Kidney epithelial cell (primary cell): Measurements from ENCODE around the gene KRAS. TPM values are rescaled to one million over a fixed set of nuclear protein-coding genes. Genes with fewer than 3 reads are reported as not detected.
A peak's percentile ranks its signal among the peaks of the same experiment; 100 is the strongest.

ENCODE experiments used
- DNase-seq: peaks from one replicate; pipeline ENCODE4 v3.0.0-alpha.2; 2010; ENCODE audit warnings: low read depth
- H3K27me3 ChIP-seq: 2 replicates; pipeline ENCODE4 v1.6.0; 2011; ENCODE audit warnings: low read length; ENCODE audit not compliant: control insufficient read depth, insufficient read depth
- H3K36me3 ChIP-seq: 2 replicates; pipeline ENCODE4 v1.5.1; 2011; ENCODE audit warnings: low read length; ENCODE audit not compliant: control insufficient read depth, insufficient read depth
- H3K4me3 ChIP-seq: 2 replicates; pipeline ENCODE4 v1.5.1; 2011; ENCODE audit warnings: low read depth, mild to moderate bottlenecking, control low read depth, low read length
- CTCF ChIP-seq: IDR thresholded peaks from 2 replicates; pipeline ENCODE4 v1.5.1; 2011; ENCODE audit warnings: mild to moderate bottlenecking, moderate library complexity, low read length, control low read depth, inconsistent platforms; ENCODE audit not compliant: insufficient read depth, poor library complexity, severe bottlenecking
- total RNA-seq: library from RNA; depleted of rRNA; stranded (reverse); fragments of >200 nt; gene quantifications from 2 replicates; pipeline ENCODE4 v1.2.3, GENCODE V29; 2015

Gene KRAS
- total RNA-seq, 1 donor from 2014 or later = 24.0 TPM

- H3K27me3 ChIP-seq = no peaks in the 10 kb centered on the region
- no peak overlapping the region for H3K4me3 ChIP-seq
- no peak for DNase-seq
- no peak for TF ChIP-seq CTCF
- no peaks in the 10 kb centered on the region for H3K36me3 ChIP-seq
Measured at GRCh38 chr12:25202137-25202536, 48.6 kb downstream of the KRAS start.

GRCh38 chr12:25200703-25201102, 50.0 kb downstream of the KRAS start:
- Histone ChIP-seq H3K27me3 (no peaks in the 10 kb centered on the region), H3K36me3 (no peaks in the 10 kb centered on the region), H3K4me3 (no peak overlapping the region)
- TF ChIP-seq CTCF = no peak
- no peak for DNase-seq

GRCh38 chr12:25197608-25198007, 53.1 kb downstream of the KRAS start:
- TF ChIP-seq CTCF = no peak
- no peak for DNase-seq
- H3K36me3 ChIP-seq = no peaks in the 10 kb centered on the region
- no peak overlapping the region for H3K4me3 ChIP-seq
- H3K27me3 ChIP-seq = no peaks in the 10 kb centered on the region

GRCh38 chr12:25195056-25195971, 55.4 kb downstream of the KRAS start, which contains the start of the genes DNAI7 and ETFRF1:
TSS of gene DNAI7 (minus strand) at chr12:25195160. CDS start at chr12:25195078, 82 bp downstream.
TSS of gene ETFRF1 (plus strand) at chr12:25195237. CDS start at chr12:25203957, 8,720 bp downstream.
- Histone ChIP-seq H3K4me3 (peak within 1 kb of the TSS; percentile 64), H3K27me3 (no peaks in the 10 kb centered on the region), H3K36me3 (no peaks in the 10 kb centered on the region)
- no peak for TF ChIP-seq CTCF
- DNase-seq = peak; percentile 80

- no peak for DNase-seq
- Histone ChIP-seq H3K36me3 (no peaks in the 10 kb centered on the region), H3K4me3 (peak overlapping the region; percentile 64), H3K27me3 (no peaks in the 10 kb centered on the region)
- no peak for TF ChIP-seq CTCF
Measured at GRCh38 chr12:25194722-25195055, 56.0 kb downstream of the KRAS start.
